Mesothelial cell of epicardium (in vitro differentiated cells): ENCODE measurements around the gene HIP1R. TPM values are rescaled to one million over a fixed set of nuclear protein-coding genes. Genes with fewer than 3 reads are reported as not detected.

ENCODE experiments used
- DNase-seq, 2 experiments: peaks; one replicate each; pipeline ENCODE4 v3.0.0; 2021; ENCODE audit warnings: low spot score in 2 of 2; ENCODE audit not compliant: unreplicated experiment in 2 of 2
- H3K27ac Mint-ChIP-seq: 2 replicates; pipeline ENCODE4 v1.8.0; 2021; ENCODE audit warnings: mixed read lengths
- H3K27me3 Mint-ChIP-seq: 2 replicates; pipeline ENCODE4 v1.8.0; 2021; ENCODE audit warnings: low read depth, mixed read lengths
- H3K36me3 Mint-ChIP-seq: 2 replicates; pipeline ENCODE4 v1.8.0; 2021; ENCODE audit warnings: mixed read lengths
- H3K4me1 Mint-ChIP-seq: 2 replicates; pipeline ENCODE4 v1.8.0; 2021; ENCODE audit warnings: mixed read lengths
- H3K4me3 Mint-ChIP-seq: 2 replicates; pipeline ENCODE4 v1.8.0; 2021; ENCODE audit warnings: mild to moderate bottlenecking, moderate library complexity, mixed read lengths
- H3K9me3 Mint-ChIP-seq: 2 replicates; pipeline ENCODE4 v1.8.0; 2021; ENCODE audit warnings: mixed read lengths
- total RNA-seq: library from RNA; stranded (reverse); gene quantifications from 3 replicates; pipeline ENCODE4 v1.2.1, GENCODE V29; 2021
- TF ChIP-seq, protein P1 (sequence below): fragments of 200-600 bp; sonication (generic); IDR thresholded peaks from one replicate; pipeline ENCODE4 v1.5.0; 2021; ENCODE audit warnings: antibody characterized with exemption; ENCODE audit not compliant: unreplicated experiment

The HIP1R gene
- total RNA-seq, 1 donor from 2014 or later: 40.9 TPM

GRCh38 chr12:122807651-122808050 lies 27.6 kb upstream of the HIP1R start:
- no peaks in the 10 kb centered on the region for H3K9me3 Mint-ChIP-seq
- no peak for DNase-seq
- H3K27me3 Mint-ChIP-seq: no peaks in the 10 kb centered on the region
- H3K4me1 Mint-ChIP-seq: peaks cover 7% of the 10 kb centered on the region
- H3K27ac Mint-ChIP-seq: no peak overlapping the region
- H3K4me3 Mint-ChIP-seq: no peak overlapping the region
- TF ChIP-seq, protein P1, sequence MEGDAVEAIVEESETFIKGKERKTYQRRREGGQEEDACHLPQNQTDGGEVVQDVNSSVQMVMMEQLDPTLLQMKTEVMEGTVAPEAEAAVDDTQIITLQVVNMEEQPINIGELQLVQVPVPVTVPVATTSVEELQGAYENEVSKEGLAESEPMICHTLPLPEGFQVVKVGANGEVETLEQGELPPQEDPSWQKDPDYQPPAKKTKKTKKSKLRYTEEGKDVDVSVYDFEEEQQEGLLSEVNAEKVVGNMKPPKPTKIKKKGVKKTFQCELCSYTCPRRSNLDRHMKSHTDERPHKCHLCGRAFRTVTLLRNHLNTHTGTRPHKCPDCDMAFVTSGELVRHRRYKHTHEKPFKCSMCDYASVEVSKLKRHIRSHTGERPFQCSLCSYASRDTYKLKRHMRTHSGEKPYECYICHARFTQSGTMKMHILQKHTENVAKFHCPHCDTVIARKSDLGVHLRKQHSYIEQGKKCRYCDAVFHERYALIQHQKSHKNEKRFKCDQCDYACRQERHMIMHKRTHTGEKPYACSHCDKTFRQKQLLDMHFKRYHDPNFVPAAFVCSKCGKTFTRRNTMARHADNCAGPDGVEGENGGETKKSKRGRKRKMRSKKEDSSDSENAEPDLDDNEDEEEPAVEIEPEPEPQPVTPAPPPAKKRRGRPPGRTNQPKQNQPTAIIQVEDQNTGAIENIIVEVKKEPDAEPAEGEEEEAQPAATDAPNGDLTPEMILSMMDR: no peak
- no peaks in the 10 kb centered on the region for H3K36me3 Mint-ChIP-seq

DNA sequence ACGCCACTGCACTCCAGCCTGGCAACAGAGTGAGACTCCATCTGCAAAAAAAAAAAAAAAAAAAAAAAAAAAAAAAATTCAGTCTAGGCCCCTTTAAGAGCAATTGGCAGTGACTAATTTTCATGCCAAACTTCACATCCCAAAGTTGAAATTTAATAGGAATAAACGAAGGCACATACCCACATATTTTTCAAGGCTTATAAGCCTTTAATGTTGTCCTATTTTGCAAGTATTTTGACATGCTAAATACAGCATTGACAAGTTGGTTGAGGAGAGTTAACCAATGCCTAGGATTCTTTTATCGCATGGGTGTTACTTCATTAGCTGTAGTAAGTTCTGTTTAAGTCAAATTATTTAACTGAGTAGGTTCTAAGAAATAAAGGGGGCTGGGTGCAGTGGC lies 23.5 kb upstream of the HIP1R start:
- H3K4me1 Mint-ChIP-seq: no peaks in the 10 kb centered on the region
- no peaks in the 10 kb centered on the region for H3K36me3 Mint-ChIP-seq
- DNase-seq: no peak
- no peak overlapping the region for H3K4me3 Mint-ChIP-seq
- peaks cover 5% of the 10 kb centered on the region for H3K9me3 Mint-ChIP-seq
- H3K27me3 Mint-ChIP-seq: no peaks in the 10 kb centered on the region
- no peak overlapping the region for H3K27ac Mint-ChIP-seq
- TF ChIP-seq, protein P1: no peak

GRCh38 chr12:122813310-122813713 lies 21.9 kb upstream of the HIP1R start:
- no peak for DNase-seq
- no peaks in the 10 kb centered on the region for H3K27me3 Mint-ChIP-seq
- H3K27ac Mint-ChIP-seq: no peak overlapping the region

GRCh38 chr12:122819209-122819785 lies 16.0 kb upstream of the HIP1R start:
- no peak overlapping the region for H3K27ac Mint-ChIP-seq
- H3K36me3 Mint-ChIP-seq: no peaks in the 10 kb centered on the region
- H3K4me3 Mint-ChIP-seq: no peak overlapping the region
- peaks cover 5% of the 10 kb centered on the region for H3K9me3 Mint-ChIP-seq
- H3K4me1 Mint-ChIP-seq: no peaks in the 10 kb centered on the region
- DNase-seq: no peak
- H3K27me3 Mint-ChIP-seq: no peaks in the 10 kb centered on the region
- TF ChIP-seq, protein P1: no peak

More at GRCh38 chr12:122813310-122813713, 21.9 kb upstream of the HIP1R start:
- H3K4me1 Mint-ChIP-seq: no peaks in the 10 kb centered on the region
- TF ChIP-seq, protein P1: no peak
- peaks cover 5% of the 10 kb centered on the region for H3K9me3 Mint-ChIP-seq
- no peak overlapping the region for H3K4me3 Mint-ChIP-seq
- H3K36me3 Mint-ChIP-seq: no peaks in the 10 kb centered on the region

DNA sequence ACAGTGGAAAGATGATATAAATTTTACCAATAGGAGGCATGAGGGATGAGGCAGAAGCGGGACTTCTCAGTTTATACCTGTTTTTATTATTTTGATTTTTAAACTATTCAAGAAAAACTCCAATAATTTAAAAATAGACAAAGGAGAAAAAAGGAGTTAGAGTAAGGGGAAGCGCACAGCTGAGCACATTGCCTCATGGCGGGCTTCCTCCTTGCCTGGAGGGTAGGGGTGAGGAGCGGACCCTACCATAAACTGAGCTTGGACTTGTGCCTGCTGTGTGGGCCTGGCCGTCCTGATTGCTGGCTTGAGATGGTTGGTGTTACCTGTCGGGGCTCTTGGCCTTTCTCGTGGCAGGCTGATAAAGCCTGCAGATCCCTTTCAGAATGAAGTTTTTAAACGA lies 15.1 kb upstream of the HIP1R start:
- no peak overlapping the region for H3K4me3 Mint-ChIP-seq
- no peaks in the 10 kb centered on the region for H3K36me3 Mint-ChIP-seq
- no peaks in the 10 kb centered on the region for H3K27me3 Mint-ChIP-seq
- DNase-seq: no peak
- H3K27ac Mint-ChIP-seq: no peak overlapping the region
- no peaks in the 10 kb centered on the region for H3K4me1 Mint-ChIP-seq
- TF ChIP-seq, protein P1: no peak
- peaks cover 5% of the 10 kb centered on the region for H3K9me3 Mint-ChIP-seq

DNA sequence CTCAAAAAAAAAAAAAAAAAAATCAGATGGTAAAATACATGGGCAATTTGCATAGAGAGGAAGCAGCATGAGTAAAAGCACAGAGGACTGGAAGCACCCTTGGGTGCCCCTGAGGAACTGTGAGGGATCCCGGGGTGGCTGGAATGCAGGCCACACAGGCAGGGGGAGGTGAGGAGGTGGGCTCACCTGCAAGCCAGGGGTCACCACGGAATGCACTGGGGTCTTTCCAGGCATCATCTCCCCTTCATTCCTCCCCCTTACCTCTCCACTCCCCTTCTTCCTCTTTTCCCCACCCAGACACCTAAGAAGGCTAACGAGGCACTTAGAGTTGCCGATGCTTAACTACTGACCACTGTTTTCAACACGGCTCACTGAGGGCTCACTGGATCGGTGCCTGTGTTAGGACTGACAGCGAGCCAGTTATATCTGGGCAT lies 14.4 kb upstream of the HIP1R start:
- Mint-ChIP-seq H3K36me3 (no peaks in the 10 kb centered on the region), H3K27me3 (no peaks in the 10 kb centered on the region), H3K4me3 (no peak overlapping the region), H3K9me3 (peaks cover 2% of the 10 kb centered on the region), H3K27ac (no peak overlapping the region), H3K4me1 (no peaks in the 10 kb centered on the region)
- no peak for DNase-seq
- TF ChIP-seq, protein P1: no peak
